ENCODE measurements around the gene RNMT.
"Not testable (repeated sequence)": the region's sequence is repeated elsewhere in the genome, so short reads cannot be mapped to it uniquely, and the experiment has no call there.

The RNMT gene

GRCh38 chr18:13726232-13726971, at the start of gene RNMT, which contains the start of gene FAM210A:
TSS of gene RNMT (plus strand) at chr18:13726673. CDS start at chr18:13731518, 4,845 bp downstream.
TSS of gene FAM210A (minus strand) at chr18:13726558. CDS start at chr18:13682077, 44,481 bp downstream.
- DNase-seq (ENCODE audit: low read depth in 2 of 2), result peak; percentile 88 to 92

- DNase-seq (ENCODE audit: low read depth in 2 of 2), result not testable (repeated sequence)
These were observed 49.1 kb upstream of the RNMT start for GRCh38 chr18:13677350-13677749.

GRCh38 chr18:13680612-13681011, 45.9 kb upstream of the RNMT start:
- no peak for DNase-seq (ENCODE audit: low read depth in 2 of 2)

- DNase-seq (ENCODE audit: low read depth in 2 of 2), result no peak
These were observed 44.8 kb upstream of the RNMT start for GRCh38 chr18:13681701-13682100.

GRCh38 chr18:13684546-13684945, 41.9 kb upstream of the RNMT start:
- no peak for DNase-seq (ENCODE audit: low read depth in 2 of 2)

GRCh38 chr18:13688191-13689136, 38.0 kb upstream of the RNMT start:
- no peak for DNase-seq (ENCODE audit: low read depth in 2 of 2)

GRCh38 chr18:13690060-13690459, 36.4 kb upstream of the RNMT start:
- DNase-seq (ENCODE audit: low read depth in 2 of 2), result not testable (repeated sequence)

- DNase-seq (ENCODE audit: low read depth in 2 of 2), result not testable (repeated sequence)
These were observed 31.1 kb upstream of the RNMT start for GRCh38 chr18:13695337-13695736.

GRCh38 chr18:13696961-13697360, 29.5 kb upstream of the RNMT start:
- no peak for DNase-seq (ENCODE audit: low read depth in 2 of 2)

- DNase-seq (ENCODE audit: low read depth in 2 of 2), result no peak
These were observed 26.3 kb upstream of the RNMT start for GRCh38 chr18:13700153-13700552.

- no peak for DNase-seq (ENCODE audit: low read depth in 2 of 2)
These were observed 22.6 kb upstream of the RNMT start for GRCh38 chr18:13703899-13704298.

- DNase-seq (ENCODE audit: low read depth in 2 of 2), result no peak
These were observed 16.1 kb upstream of the RNMT start for GRCh38 chr18:13710414-13710831.

GRCh38 chr18:13712400-13713131, 13.9 kb upstream of the RNMT start:
- no peak for DNase-seq (ENCODE audit: low read depth in 2 of 2)

- no peak for DNase-seq (ENCODE audit: low read depth in 2 of 2)
These were observed 12.9 kb upstream of the RNMT start for GRCh38 chr18:13713455-13714055.

- DNase-seq (ENCODE audit: low read depth in 2 of 2), result no peak
These were observed 11.1 kb upstream of the RNMT start for GRCh38 chr18:13715330-13715729.

- DNase-seq (ENCODE audit: low read depth in 2 of 2), result no peak
These were observed 9.6 kb upstream of the RNMT start for GRCh38 chr18:13716916-13717315.

- no peak for DNase-seq (ENCODE audit: low read depth in 2 of 2)
These were observed 6.3 kb upstream of the RNMT start for GRCh38 chr18:13720123-13720522.

GRCh38 chr18:13720847-13721246, 5.6 kb upstream of the RNMT start:
- no peak for DNase-seq (ENCODE audit: low read depth in 2 of 2)

GRCh38 chr18:13725566-13726231, 774 bp upstream of the RNMT start:
- DNase-seq (ENCODE audit: low read depth in 2 of 2), result no peak

- DNase-seq (ENCODE audit: low read depth in 2 of 2), result peak in 1 of 2 donors; percentile 12
These were observed 479 bp downstream of the RNMT start for GRCh38 chr18:13726972-13727331.

GRCh38 chr18:13730481-13730880, 4.0 kb downstream of the RNMT start:
- no peak for DNase-seq (ENCODE audit: low read depth in 2 of 2)
